Measurements from ENCODE around the gene CAMKK1. TPM values are rescaled to one million over a fixed set of nuclear protein-coding genes. Genes with fewer than 3 reads are reported as not detected.
A peak's percentile ranks its signal among the peaks of the same experiment; 100 is the strongest.

Gene CAMKK1
- total RNA-seq, 1 experiment from 2014 or later: 6.2 TPM

GRCh38 chr17:3896968-3897235, 4.0 kb upstream of the CAMKK1 start:
- DNase-seq (ENCODE audit: low spot score): no peak

GRCh38 chr17:3896108-3896967, 3.5 kb upstream of the CAMKK1 start:
- DNase-seq (ENCODE audit: low spot score): no peak

GRCh38 chr17:3895354-3895753, 2.5 kb upstream of the CAMKK1 start:
- DNase-seq (ENCODE audit: low spot score): no peak

GRCh38 chr17:3894911-3895343, 2.1 kb upstream of the CAMKK1 start:
- DNase-seq (ENCODE audit: low spot score): peak; percentile 9

GRCh38 chr17:3894188-3894587, 1.3 kb upstream of the CAMKK1 start:
- no peak for DNase-seq (ENCODE audit: low spot score)

GRCh38 chr17:3893720-3894116, 865 bp upstream of the CAMKK1 start:
- no peak for DNase-seq (ENCODE audit: low spot score)

- peak; percentile 45 for DNase-seq (ENCODE audit: low spot score)
These were observed 506 bp downstream of the CAMKK1 start for GRCh38 chr17:3892095-3892998.

GRCh38 chr17:3891626-3892094, 1.2 kb downstream of the CAMKK1 start:
- no peak for DNase-seq (ENCODE audit: low spot score)

GRCh38 chr17:3890878-3891219, 2.0 kb downstream of the CAMKK1 start:
- no peak for DNase-seq (ENCODE audit: low spot score)

GRCh38 chr17:3890082-3890877, 2.6 kb downstream of the CAMKK1 start:
- peak; percentile 22 for DNase-seq (ENCODE audit: low spot score)

GRCh38 chr17:3889325-3890012, 3.4 kb downstream of the CAMKK1 start:
- DNase-seq (ENCODE audit: low spot score): no peak

GRCh38 chr17:3888343-3889171, 4.3 kb downstream of the CAMKK1 start:
- peak; percentile 77 for DNase-seq (ENCODE audit: low spot score)

- DNase-seq (ENCODE audit: low spot score): peak; percentile 46
These were observed 5.0 kb downstream of the CAMKK1 start for GRCh38 chr17:3887804-3888203.

GRCh38 chr17:3887394-3887793, 5.5 kb downstream of the CAMKK1 start:
- no peak for DNase-seq (ENCODE audit: low spot score)

GRCh38 chr17:3886776-3887175, 6.1 kb downstream of the CAMKK1 start:
- DNase-seq (ENCODE audit: low spot score): no peak

- DNase-seq (ENCODE audit: low spot score): no peak
These were observed 6.9 kb downstream of the CAMKK1 start for GRCh38 chr17:3885970-3886369.

GRCh38 chr17:3885271-3885670, 7.6 kb downstream of the CAMKK1 start:
- no peak for DNase-seq (ENCODE audit: low spot score)

- no peak for DNase-seq (ENCODE audit: low spot score)
These were observed 8.7 kb downstream of the CAMKK1 start for GRCh38 chr17:3884188-3884587.

- DNase-seq (ENCODE audit: low spot score): no peak
These were observed 10.6 kb downstream of the CAMKK1 start for GRCh38 chr17:3882276-3882675.

- no peak for DNase-seq (ENCODE audit: low spot score)
These were observed 11.9 kb downstream of the CAMKK1 start for GRCh38 chr17:3880983-3881382.

Measured in HT-29 (cell line).